Lung (tissue), 13 donors: ENCODE measurements around the gene DNAJB11. TPM values are rescaled to one million over a fixed set of nuclear protein-coding genes. Genes with fewer than 3 reads are reported as not detected.
"Not testable (repeated sequence)": the region's sequence is repeated elsewhere in the genome, so short reads cannot be mapped to it uniquely, and the experiment has no call there.

Experiments
- ATAC-seq: fragments of 200-7000 bp; cut with Tn5 transposase; one replicate; pipeline ENCODE4 v1.9.1; 2020; ENCODE audit warnings: moderate number of reproducible peaks; ENCODE audit not compliant: insufficient read depth, low FRiP score
- DNase-seq, 3 donors: peaks; one replicate each; pipeline ENCODE4 v3.0.0-alpha.2; 2013 to 2017
- H3K27ac ChIP-seq, 2 donors: one replicate each; pipeline ENCODE4 v1.5.1; 2013; ENCODE audit warnings: mild to moderate bottlenecking in 2 of 2, moderate library complexity in 2 of 2, control low read depth in 1 of 2, inconsistent platforms in 1 of 2, low read depth in 1 of 2, low read length in 1 of 2
- H3K27me3 ChIP-seq, 3 donors: one replicate each; pipeline ENCODE4 v1.5.1; 2013; ENCODE audit warnings: low read length in 2 of 3; ENCODE audit not compliant: control insufficient read depth in 3 of 3, insufficient read depth in 3 of 3
- H3K36me3 ChIP-seq, 4 donors: one replicate each; pipeline ENCODE4 v1.5.1; 2013; ENCODE audit warnings: low read length in 4 of 4, mild to moderate bottlenecking in 1 of 4, moderate library complexity in 1 of 4; ENCODE audit not compliant: control insufficient read depth in 4 of 4, insufficient read depth in 4 of 4
- H3K4me1 ChIP-seq, 5 donors: one replicate each; pipeline ENCODE4 v1.5.1; 2013; ENCODE audit warnings: low read length in 5 of 5, mild to moderate bottlenecking in 2 of 5, moderate library complexity in 1 of 5; ENCODE audit not compliant: control insufficient read depth in 5 of 5, insufficient read depth in 5 of 5
- H3K4me3 ChIP-seq: one replicate; pipeline ENCODE4 v1.5.1; 2013; ENCODE audit warnings: mild to moderate bottlenecking, control low read depth, moderate library complexity
- H3K9ac ChIP-seq, 2 donors: one replicate each; pipeline ENCODE4 v1.5.1; 2013; ENCODE audit warnings: low read length in 2 of 2, control low read depth in 1 of 2; ENCODE audit not compliant: insufficient read depth in 1 of 2
- H3K9me3 ChIP-seq, 4 donors: one replicate each; pipeline ENCODE4 v1.5.1; 2013; ENCODE audit warnings: low read length in 3 of 4, mild to moderate bottlenecking in 1 of 4, moderate library complexity in 1 of 4; ENCODE audit not compliant: control insufficient read depth in 4 of 4, insufficient read depth in 3 of 4
- WGBS, 2 donors: extraction: QIAGEN DNeasy Blood & Tissue Kit; methylation state at CpG; one replicate each; pipeline ENCODE4 v1.1.7; 2013; 5-methylcytosine and 5-hydroxymethylcytosine counted together
- polyA plus RNA-seq, 2 donors: library from polyadenylated mRNA; stranded (reverse); fragments of 200-250 nt; gene quantifications; one replicate each; pipeline ENCODE4 v1.2.1, GENCODE V29; 2013
- small RNA-seq: library from RNA; depleted of rRNA; stranded (forward); fragments of <200 nt; gene quantifications from one replicate; pipeline ENCODE3, GENCODE V24; 2014; ENCODE audit warnings: low replicate concordance
- total RNA-seq, 2 donors: library from RNA; depleted of rRNA in 1 of 2; stranded (reverse); fragments of >200 nt in 1 of 2; gene quantifications; one replicate each; pipeline ENCODE4 v1.2.1, GENCODE V29; 2014 to 2021
- TF ChIP-seq, protein P1 (sequence below): IDR thresholded peaks from 2 replicates; pipeline ENCODE4 v1.5.1; 2012; ENCODE audit warnings: mild to moderate bottlenecking; ENCODE audit errors: control extremely low read depth, extremely low read depth
- donor health status: control.
- donor health status: control.
- donor health status: Bipolar disorder and iron deficiency.
- donor health status: healthy.
- donor health status: DM: yes; HTN: yes; CAD: no.

Gene DNAJB11
- total and polyA plus RNA-seq, 4 donors: 46.1 to 109 (median 53.0) TPM

- TF ChIP-seq, protein P1, sequence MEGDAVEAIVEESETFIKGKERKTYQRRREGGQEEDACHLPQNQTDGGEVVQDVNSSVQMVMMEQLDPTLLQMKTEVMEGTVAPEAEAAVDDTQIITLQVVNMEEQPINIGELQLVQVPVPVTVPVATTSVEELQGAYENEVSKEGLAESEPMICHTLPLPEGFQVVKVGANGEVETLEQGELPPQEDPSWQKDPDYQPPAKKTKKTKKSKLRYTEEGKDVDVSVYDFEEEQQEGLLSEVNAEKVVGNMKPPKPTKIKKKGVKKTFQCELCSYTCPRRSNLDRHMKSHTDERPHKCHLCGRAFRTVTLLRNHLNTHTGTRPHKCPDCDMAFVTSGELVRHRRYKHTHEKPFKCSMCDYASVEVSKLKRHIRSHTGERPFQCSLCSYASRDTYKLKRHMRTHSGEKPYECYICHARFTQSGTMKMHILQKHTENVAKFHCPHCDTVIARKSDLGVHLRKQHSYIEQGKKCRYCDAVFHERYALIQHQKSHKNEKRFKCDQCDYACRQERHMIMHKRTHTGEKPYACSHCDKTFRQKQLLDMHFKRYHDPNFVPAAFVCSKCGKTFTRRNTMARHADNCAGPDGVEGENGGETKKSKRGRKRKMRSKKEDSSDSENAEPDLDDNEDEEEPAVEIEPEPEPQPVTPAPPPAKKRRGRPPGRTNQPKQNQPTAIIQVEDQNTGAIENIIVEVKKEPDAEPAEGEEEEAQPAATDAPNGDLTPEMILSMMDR: no peak
- H3K4me1 ChIP-seq: no peaks in the 10 kb centered on the region
- H3K9ac ChIP-seq: no peak overlapping the region
- no peak overlapping the region for H3K4me3 ChIP-seq
- ATAC-seq: no peak
- no peak for DNase-seq
- peaks cover 0 to 5% (median 0%) of the 10 kb centered on the region in 3 donors for H3K27me3 ChIP-seq
- no peak overlapping the region for H3K27ac ChIP-seq
- no peaks in the 10 kb centered on the region for H3K36me3 ChIP-seq
- peaks cover 0 to 2% (median 0%) of the 10 kb centered on the region in 4 donors for H3K9me3 ChIP-seq
- 85 to 92% methylated on average over 7 of the region's 7 CpGs for WGBS, 2 donors
Observed at GRCh38 chr3:186628756-186629155, 58.2 kb downstream of the DNAJB11 start.

DNA sequence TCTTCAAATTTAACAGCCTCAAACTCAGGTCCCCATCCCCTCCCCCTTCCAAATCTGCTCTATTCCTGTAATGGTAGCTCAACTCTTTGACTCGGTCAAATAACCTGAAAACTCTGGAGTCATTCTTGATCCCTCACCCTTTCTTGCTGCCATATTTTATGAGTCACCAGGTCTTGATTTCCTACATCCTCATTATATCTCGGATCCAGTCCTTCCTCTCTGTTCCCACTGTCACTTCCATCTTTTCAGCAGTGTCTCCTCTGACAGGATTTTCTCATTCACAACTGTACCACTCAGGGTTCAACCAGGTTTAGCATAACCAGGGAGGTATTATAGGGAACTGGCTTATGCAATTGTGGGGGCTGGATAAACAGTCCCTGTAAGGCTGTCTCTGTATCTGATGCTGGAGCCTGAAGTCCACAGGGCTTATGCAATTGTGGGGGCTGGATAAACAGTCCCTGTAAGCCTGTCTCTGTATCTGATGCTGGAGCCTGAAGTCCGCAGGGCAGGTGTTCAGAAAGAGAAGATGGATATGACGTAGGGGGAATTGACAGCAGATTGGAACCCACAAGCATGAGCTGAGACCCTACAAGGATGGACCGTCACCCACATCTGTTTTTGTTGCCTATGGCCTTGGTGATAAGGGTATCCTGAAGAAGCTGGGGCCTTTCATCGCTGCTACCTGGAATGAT lies 60.6 kb downstream of the DNAJB11 start:
- no peak for ATAC-seq
- Histone ChIP-seq H3K9me3 (peaks cover 0 to 2% (median 0%) of the 10 kb centered on the region in 4 donors), H3K27me3 (peaks cover 0 to 10% (median 0%) of the 10 kb centered on the region in 3 donors), H3K9ac (no peak overlapping the region), H3K27ac (no peak overlapping the region), H3K4me1 (no peaks in the 10 kb centered on the region), H3K36me3 (no peaks in the 10 kb centered on the region), H3K4me3 (no peak overlapping the region)
- TF ChIP-seq, protein P1: no peak
- DNase-seq: no peak
- WGBS, 2 donors: 76 to 87% methylated on average over 6 of the region's 6 CpGs

DNA sequence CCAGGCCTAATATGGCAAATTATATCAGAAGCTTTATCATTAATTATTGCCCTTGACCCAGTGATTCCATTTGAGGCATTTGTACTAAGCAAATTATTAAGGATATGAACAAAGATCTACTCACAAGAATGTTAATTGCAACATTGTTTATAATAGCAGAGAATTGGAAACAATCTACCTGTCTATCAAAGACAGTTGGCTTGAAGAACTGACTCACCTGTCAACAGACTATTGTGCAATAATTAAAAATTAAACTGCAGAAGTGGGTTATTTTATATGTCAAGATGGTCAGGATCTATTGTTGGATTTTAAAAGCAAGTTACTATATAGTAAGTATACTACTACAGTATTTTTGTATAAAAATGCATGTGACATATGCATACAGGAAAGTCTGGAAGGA lies 63.0 kb downstream of the DNAJB11 start:
- no peak overlapping the region for H3K27ac ChIP-seq
- TF ChIP-seq, protein P1: no peak
- peaks cover 0 to 6% (median 0%) of the 10 kb centered on the region in 3 donors for H3K27me3 ChIP-seq
- no peak for ATAC-seq
- DNase-seq: no peak
- H3K9me3 ChIP-seq: peaks cover 0 to 2% (median 0%) of the 10 kb centered on the region in 4 donors
- no peak overlapping the region for H3K9ac ChIP-seq
- no peaks in the 10 kb centered on the region for H3K36me3 ChIP-seq
- no peak overlapping the region for H3K4me3 ChIP-seq
- H3K4me1 ChIP-seq: no peaks in the 10 kb centered on the region

DNA sequence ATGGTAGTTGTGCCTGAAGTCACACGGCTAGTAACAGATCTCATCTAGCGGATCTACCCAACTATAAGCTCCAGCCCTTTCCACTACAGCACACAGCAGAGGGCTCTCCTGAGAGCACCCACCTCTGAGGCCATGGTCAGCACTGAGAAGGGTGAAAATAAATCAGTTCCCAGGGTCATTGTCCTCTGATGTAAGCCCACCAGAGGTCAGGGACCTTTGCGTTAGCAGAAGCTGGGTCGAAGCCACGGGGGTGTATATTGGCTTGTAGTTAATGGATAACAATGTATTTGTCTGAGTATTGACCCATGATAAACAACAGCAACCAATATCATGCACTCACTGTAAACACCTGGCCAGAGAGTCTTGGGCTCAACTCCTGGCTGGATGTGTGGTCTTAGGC lies 63.7 kb downstream of the DNAJB11 start:
- not testable (repeated sequence) for H3K27ac ChIP-seq, H3K9ac ChIP-seq, H3K4me3 ChIP-seq, DNase-seq, H3K27me3 ChIP-seq, H3K4me1 ChIP-seq, H3K36me3 ChIP-seq, ATAC-seq, H3K9me3 ChIP-seq
- 87 to 93% methylated on average over 5 of the region's 5 CpGs for WGBS, 2 donors

Small RNA genes within 50 kb of the gene (small RNA-seq; reads per million reads assigned to genes)
- not detected for gene RF00017

Other genes starting within 250 kb of the DNAJB11 start
- gene DGKG, start 208.5 kb upstream of the DNAJB11 start, total RNA-seq: 10 to 100 TPM; 10.6 to 13.7 TPM
- gene DGKG, start 208.5 kb upstream of the DNAJB11 start, polyA plus RNA-seq: 1 to 10 TPM; 2.1 to 5.4 TPM
- 1 to 10 TPM; 2.5 to 3.2 TPM for gene CRYGS, start 26.3 kb upstream of the DNAJB11 start, total RNA-seq
- gene CRYGS, start 26.3 kb upstream of the DNAJB11 start, polyA plus RNA-seq: 1 to 10 TPM; 1.2 to 5.8 TPM
- 10 to 100 TPM in 1 of 2 donors, 1 to 10 TPM in 1; 9.4 to 17.3 TPM for gene TBCCD1, start 3.4 kb upstream of the DNAJB11 start, total RNA-seq
- 1 to 10 TPM; 3.2 to 5.5 TPM for gene TBCCD1, start 3.4 kb upstream of the DNAJB11 start, polyA plus RNA-seq
- gene AHSG, start 42.3 kb downstream of the DNAJB11 start, total RNA-seq: under 1 TPM; 0.20 to 0.92 TPM
- under 1 TPM in 1 of 2 donors, not detected in 1; 0.03 TPM for gene AHSG, start 42.3 kb downstream of the DNAJB11 start, polyA plus RNA-seq
- gene FETUB, start 69.7 kb downstream of the DNAJB11 start, total RNA-seq: not detected
- gene FETUB, start 69.7 kb downstream of the DNAJB11 start, polyA plus RNA-seq: not detected
- under 1 TPM in 1 of 2 donors, not detected in 1; 0.15 TPM for gene HRG, start 95.3 kb downstream of the DNAJB11 start, total RNA-seq
- not detected for gene HRG, start 95.3 kb downstream of the DNAJB11 start, polyA plus RNA-seq
- under 1 TPM; 0.15 to 0.23 TPM for gene KNG1, start 146.6 kb downstream of the DNAJB11 start, total RNA-seq
- under 1 TPM; 0.07 to 0.10 TPM for gene KNG1, start 146.6 kb downstream of the DNAJB11 start, polyA plus RNA-seq
- 100 to 1,000 TPM; 235 to 683 TPM for gene EIF4A2, start 212.9 kb downstream of the DNAJB11 start, total RNA-seq
- gene EIF4A2, start 212.9 kb downstream of the DNAJB11 start, polyA plus RNA-seq: 100 to 1,000 TPM; 252 to 372 TPM
- 10 to 100 TPM; 12.2 to 16.9 TPM for gene RFC4, start 235.8 kb downstream of the DNAJB11 start, total RNA-seq
- gene RFC4, start 235.8 kb downstream of the DNAJB11 start, polyA plus RNA-seq: 10 to 100 TPM; 12.9 to 13.7 TPM